ENCODE data around the gene EYS. TPM values are rescaled to one million over a fixed set of nuclear protein-coding genes. Genes with fewer than 3 reads are reported as not detected.

The EYS gene
- total and polyA plus RNA-seq, 2 donors from 2014 or later = not detected

- Histone ChIP-seq H3K27ac (ENCODE audit: low read depth in 2 of 2, low read length in 2 of 2) (no peak overlapping the region), H3K4me1 (ENCODE audit: control insufficient read depth in 2 of 3, insufficient read depth in 2 of 3, low read depth in 1 of 3, low read length in 3 of 3) (no peaks in the 10 kb centered on the region), H3K9me3 (ENCODE audit: control insufficient read depth in 2 of 3, insufficient read depth in 1 of 3, low read length in 3 of 3) (no peaks in the 10 kb centered on the region), H3K4me3 (ENCODE audit: low read length in 3 of 3) (no peak overlapping the region), H3K36me3 (ENCODE audit: control insufficient read depth in 2 of 3, insufficient read depth in 3 of 3, low read length in 3 of 3) (no peaks in the 10 kb centered on the region), H3K27me3 (ENCODE audit: control insufficient read depth, insufficient read depth, low read length) (no peaks in the 10 kb centered on the region), H3K9ac (ENCODE audit: low read length in 3 of 3) (no peak overlapping the region)
- intact Hi-C loops (cut with DNase I) = no loop called here
- no peak for TF ChIP-seq CTCF (IDR thresholded peaks at IDR 0.05; ENCODE audit: borderline replicate concordance, extremely low read depth, insufficient read depth)
- DNase-seq (no peak), FAIRE-seq (no peak)
Measured at GRCh38 chr6:64736421-64736950, 970.5 kb downstream of the EYS start.

DNA sequence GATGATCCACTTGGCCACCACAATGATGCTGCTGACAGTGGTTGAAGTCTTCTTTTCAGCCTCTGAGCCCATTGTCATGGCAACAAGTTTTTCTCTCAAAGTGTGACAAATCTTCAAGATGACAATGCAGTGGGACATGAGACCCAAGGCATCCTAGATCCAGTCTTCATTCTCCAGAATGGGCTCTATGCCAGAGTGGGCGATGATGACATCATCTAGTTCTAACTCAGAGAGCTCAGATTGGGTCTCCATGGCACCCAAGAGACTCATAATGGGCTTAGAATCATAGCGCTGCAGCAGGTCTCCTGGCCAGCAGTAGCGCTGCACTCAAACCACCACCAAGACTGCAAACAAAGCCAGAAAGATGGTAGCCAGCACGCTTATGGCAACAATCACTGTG is 973.6 kb downstream of the EYS start:
- Histone ChIP-seq H3K27me3 (ENCODE audit: control insufficient read depth, insufficient read depth, low read length) (no peaks in the 10 kb centered on the region), H3K27ac (ENCODE audit: low read depth in 2 of 2, low read length in 2 of 2) (no peak overlapping the region), H3K36me3 (ENCODE audit: control insufficient read depth in 2 of 3, insufficient read depth in 3 of 3, low read length in 3 of 3) (no peaks in the 10 kb centered on the region), H3K9me3 (ENCODE audit: control insufficient read depth in 2 of 3, insufficient read depth in 1 of 3, low read length in 3 of 3) (no peaks in the 10 kb centered on the region), H3K4me3 (ENCODE audit: low read length in 3 of 3) (no peak overlapping the region), H3K4me1 (ENCODE audit: control insufficient read depth in 2 of 3, insufficient read depth in 2 of 3, low read depth in 1 of 3, low read length in 3 of 3) (no peaks in the 10 kb centered on the region), H3K9ac (ENCODE audit: low read length in 3 of 3) (no peak overlapping the region)
- DNase-seq = no peak
- intact Hi-C loops (cut with DNase I) = no loop called here
- no peak for FAIRE-seq
- TF ChIP-seq CTCF (IDR thresholded peaks at IDR 0.05; ENCODE audit: borderline replicate concordance, extremely low read depth, insufficient read depth) = no peak

- DNase-seq (peak in 1 of 5 donors; percentile 0), FAIRE-seq (no peak)
- H3K4me1 ChIP-seq (ENCODE audit: control insufficient read depth in 2 of 3, insufficient read depth in 2 of 3, low read depth in 1 of 3, low read length in 3 of 3) = no peaks in the 10 kb centered on the region
- H3K27ac ChIP-seq (ENCODE audit: low read depth in 2 of 2, low read length in 2 of 2) = no peak overlapping the region
- no peak for TF ChIP-seq CTCF (IDR thresholded peaks at IDR 0.05; ENCODE audit: borderline replicate concordance, extremely low read depth, insufficient read depth)
- intact Hi-C loops (cut with DNase I) = no loop called here
- H3K36me3 ChIP-seq (ENCODE audit: control insufficient read depth in 2 of 3, insufficient read depth in 3 of 3, low read length in 3 of 3) = no peaks in the 10 kb centered on the region
- no peak overlapping the region for H3K9ac ChIP-seq (ENCODE audit: low read length in 3 of 3)
- no peak overlapping the region for H3K4me3 ChIP-seq (ENCODE audit: low read length in 3 of 3)
- H3K9me3 ChIP-seq (ENCODE audit: control insufficient read depth in 2 of 3, insufficient read depth in 1 of 3, low read length in 3 of 3) = no peaks in the 10 kb centered on the region
- H3K27me3 ChIP-seq (ENCODE audit: control insufficient read depth, insufficient read depth, low read length) = no peaks in the 10 kb centered on the region
Measured at GRCh38 chr6:64732888-64733287, 974.1 kb downstream of the EYS start.

DNA sequence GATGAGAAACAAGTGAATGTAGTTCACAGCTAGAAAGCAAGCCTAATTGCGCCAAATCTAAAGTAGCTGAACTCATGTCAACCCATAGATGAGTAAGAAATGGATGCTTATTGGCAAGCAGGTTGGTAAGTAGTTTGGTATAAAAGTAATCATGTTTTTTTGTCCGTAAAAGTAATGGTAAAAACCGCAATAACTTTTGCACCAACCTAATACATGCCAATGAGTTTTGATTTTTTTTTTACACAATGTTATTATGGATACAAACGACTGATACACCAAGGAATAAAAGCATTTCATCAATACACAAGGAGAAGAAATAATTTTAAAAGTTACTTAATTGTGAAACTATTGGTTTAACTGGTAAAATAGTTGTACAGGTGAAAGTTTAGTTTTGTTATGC is 977.5 kb downstream of the EYS start:
- no peak overlapping the region for H3K27ac ChIP-seq (ENCODE audit: low read depth in 2 of 2, low read length in 2 of 2)
- intact Hi-C loops (cut with DNase I) = no loop called here
- no peaks in the 10 kb centered on the region for H3K4me1 ChIP-seq (ENCODE audit: control insufficient read depth in 2 of 3, insufficient read depth in 2 of 3, low read depth in 1 of 3, low read length in 3 of 3)
- no peaks in the 10 kb centered on the region for H3K36me3 ChIP-seq (ENCODE audit: control insufficient read depth in 2 of 3, insufficient read depth in 3 of 3, low read length in 3 of 3)
- FAIRE-seq = no peak
- H3K9ac ChIP-seq (ENCODE audit: low read length in 3 of 3) = no peak overlapping the region
- no peak for DNase-seq
- H3K27me3 ChIP-seq (ENCODE audit: control insufficient read depth, insufficient read depth, low read length) = no peaks in the 10 kb centered on the region
- no peak for TF ChIP-seq CTCF (IDR thresholded peaks at IDR 0.05; ENCODE audit: borderline replicate concordance, extremely low read depth, insufficient read depth)
- H3K9me3 ChIP-seq (ENCODE audit: control insufficient read depth in 2 of 3, insufficient read depth in 1 of 3, low read length in 3 of 3) = no peaks in the 10 kb centered on the region
- H3K4me3 ChIP-seq (ENCODE audit: low read length in 3 of 3) = no peak overlapping the region

All from kidney (tissue), 14 donors.